HG03469 (cell line): ENCODE measurements around the gene C17orf113.

Source experiments
- ATAC-seq: cut with Tn5 transposase; IDR thresholded peaks from one replicate; pipeline ENCODE4 v1.9.1; 2021; ENCODE audit warnings: mild to moderate bottlenecking, moderate library complexity, moderate number of reproducible peaks; ENCODE audit not compliant: unreplicated experiment

Gene C17orf113

GRCh38 chr17:42050393-42051012, at the start of gene C17orf113:
Gene C17orf113 (minus strand): TSS chr17:42050601. CDS start chr17:42043376, 7,225 bp downstream.
- ATAC-seq, result no peak

- ATAC-seq, result no peak
These were observed 48.5 kb upstream of the C17orf113 start for GRCh38 chr17:42098730-42099399.

GRCh38 chr17:42097691-42098631, 47.6 kb upstream of the C17orf113 start, which contains the start of gene ZNF385C:
Gene ZNF385C (minus strand): TSS chr17:42098473. CDS start chr17:42063056, 35,417 bp downstream.
- ATAC-seq, result no peak

- ATAC-seq, result no peak
These were observed 46.1 kb upstream of the C17orf113 start for GRCh38 chr17:42096360-42097111.

GRCh38 chr17:42094375-42095069, 44.1 kb upstream of the C17orf113 start:
- no peak for ATAC-seq

GRCh38 chr17:42092939-42093338, 42.5 kb upstream of the C17orf113 start:
- no peak for ATAC-seq

GRCh38 chr17:42090964-42091790, 40.8 kb upstream of the C17orf113 start:
- ATAC-seq, result no peak

- ATAC-seq, result no peak
These were observed 38.3 kb upstream of the C17orf113 start for GRCh38 chr17:42088736-42089135.

GRCh38 chr17:42087736-42088705, 37.6 kb upstream of the C17orf113 start:
- ATAC-seq, result no peak

GRCh38 chr17:42087042-42087701, 36.8 kb upstream of the C17orf113 start:
- ATAC-seq, result no peak

GRCh38 chr17:42081516-42082129, 31.2 kb upstream of the C17orf113 start:
- no peak for ATAC-seq

GRCh38 chr17:42079541-42079940, 29.1 kb upstream of the C17orf113 start:
- ATAC-seq, result no peak

- ATAC-seq, result no peak
These were observed 28.1 kb upstream of the C17orf113 start for GRCh38 chr17:42078396-42079043.

- no peak for ATAC-seq
These were observed 27.4 kb upstream of the C17orf113 start for GRCh38 chr17:42077755-42078154.

GRCh38 chr17:42076797-42077559, 26.6 kb upstream of the C17orf113 start:
- no peak for ATAC-seq

GRCh38 chr17:42075789-42076188, 25.4 kb upstream of the C17orf113 start:
- ATAC-seq, result no peak
